GM23248 (cell line): Measurements from ENCODE around the gene CDK5RAP3. TPM values are rescaled to one million over a fixed set of nuclear protein-coding genes. Genes with fewer than 3 reads are reported as not detected.

Experiments
- DNase-seq: peaks from one replicate; pipeline ENCODE4 v3.0.0-alpha.2; 2015
- H2AFZ ChIP-seq: fragments of 200-600 bp; sonication (generic); 2 replicates; pipeline ENCODE4 v1.6.1; 2016; ENCODE audit warnings: antibody characterized with exemption
- H3F3A ChIP-seq: fragments of 200-600 bp; sonication (generic); 2 replicates; pipeline ENCODE4 v1.6.1; 2016; ENCODE audit warnings: mild to moderate bottlenecking, antibody characterized with exemption, mixed run types; ENCODE audit not compliant: insufficient read depth
- H3K27ac ChIP-seq: fragments of 200-600 bp; sonication (generic); 2 replicates; pipeline ENCODE4 v1.5.1; 2016; ENCODE audit warnings: mild to moderate bottlenecking
- H3K27me3 ChIP-seq: fragments of 200-600 bp; sonication (generic); replicated peaks from 2 replicates; pipeline ENCODE4 v1.6.1; 2016; ENCODE audit warnings: mild to moderate bottlenecking; ENCODE audit not compliant: insufficient read depth
- H3K36me3 ChIP-seq: fragments of 200-600 bp; sonication (generic); 2 replicates; pipeline ENCODE4 v1.6.1; 2016; ENCODE audit warnings: low read depth, mild to moderate bottlenecking
- H3K4me1 ChIP-seq: fragments of 200-600 bp; sonication (generic); 2 replicates; pipeline ENCODE4 v1.6.1; 2016; ENCODE audit warnings: mild to moderate bottlenecking; ENCODE audit not compliant: insufficient read depth
- H3K4me2 ChIP-seq: fragments of 200-600 bp; sonication (generic); one replicate; pipeline ENCODE4 v1.6.1; 2016; ENCODE audit warnings: mild to moderate bottlenecking; ENCODE audit not compliant: unreplicated experiment
- H3K4me3 ChIP-seq: fragments of 200-600 bp; sonication (generic); 2 replicates; pipeline ENCODE4 v1.5.1; 2016; ENCODE audit warnings: mild to moderate bottlenecking
- H3K79me2 ChIP-seq: fragments of 200-600 bp; sonication (generic); 2 replicates; pipeline ENCODE4 v1.6.1; 2016; ENCODE audit warnings: mild to moderate bottlenecking; ENCODE audit not compliant: insufficient read depth
- H3K9ac ChIP-seq: fragments of 200-600 bp; sonication (generic); 2 replicates; pipeline ENCODE4 v1.6.1; 2016; ENCODE audit warnings: mild to moderate bottlenecking
- H3K9me2 ChIP-seq: fragments of 200-600 bp; sonication (generic); 2 replicates; pipeline ENCODE4 v1.6.1; 2016; ENCODE audit warnings: mixed run types, mild to moderate bottlenecking, moderate library complexity; ENCODE audit not compliant: insufficient read depth
- H3K9me3 ChIP-seq: fragments of 200-600 bp; sonication (generic); one replicate; pipeline ENCODE4 v1.6.1; 2017; ENCODE audit warnings: low read depth
- H4K20me1 ChIP-seq: fragments of 200-600 bp; sonication (generic); 2 replicates; pipeline ENCODE4 v1.6.0; 2016; ENCODE audit not compliant: insufficient read depth
- EZH2 ChIP-seq: fragments of 200-600 bp; sonication (generic); IDR thresholded peaks from 2 replicates; pipeline ENCODE4 v1.6.1; 2018; ENCODE audit warnings: antibody characterized with exemption, mild to moderate bottlenecking; ENCODE audit not compliant: insufficient read depth, poor library complexity, severe bottlenecking
- EZH2phosphoT487 ChIP-seq: fragments of 200-600 bp; sonication (generic); IDR thresholded peaks from 2 replicates; pipeline ENCODE4 v1.6.1; 2018; ENCODE audit warnings: antibody characterized with exemption, moderate library complexity, mild to moderate bottlenecking, low read depth; ENCODE audit not compliant: insufficient read depth
- WGBS, 2 experiments: methylation state at CpG; one replicate each; pipeline ENCODE4 v1.1.6; 2015 to 2017; ENCODE audit warnings: low lambda C conversion rate in 2 of 2, low coverage in 1 of 2; ENCODE audit errors: missing lambda C conversion rate in 2 of 2; 5-methylcytosine and 5-hydroxymethylcytosine counted together
- in situ Hi-C: fragments of 300-500 bp; cut with MboI; formaldehyde crosslinking; loops from 2 replicates; pipeline ENCODE4 v1.15.0; 2020
- polyA plus RNA-seq: library from polyadenylated mRNA; unstranded; fragments of >200 nt; fragmentation: Nextera tagmentation; extraction: Ambion mirVana; gene quantifications from 2 replicates; pipeline ENCODE4 v1.2.1, GENCODE V29; 2016
- total RNA-seq: library from RNA; depleted of rRNA; stranded (reverse); fragments of >200 nt; shearing (Covaris generic); gene quantifications from 2 replicates; pipeline ENCODE4 v1.2.3, GENCODE V29; 2014

CDK5RAP3 gene
- total and polyA plus RNA-seq, 2 experiments from 2014 or later = 61.7 to 92.2 TPM

DNA sequence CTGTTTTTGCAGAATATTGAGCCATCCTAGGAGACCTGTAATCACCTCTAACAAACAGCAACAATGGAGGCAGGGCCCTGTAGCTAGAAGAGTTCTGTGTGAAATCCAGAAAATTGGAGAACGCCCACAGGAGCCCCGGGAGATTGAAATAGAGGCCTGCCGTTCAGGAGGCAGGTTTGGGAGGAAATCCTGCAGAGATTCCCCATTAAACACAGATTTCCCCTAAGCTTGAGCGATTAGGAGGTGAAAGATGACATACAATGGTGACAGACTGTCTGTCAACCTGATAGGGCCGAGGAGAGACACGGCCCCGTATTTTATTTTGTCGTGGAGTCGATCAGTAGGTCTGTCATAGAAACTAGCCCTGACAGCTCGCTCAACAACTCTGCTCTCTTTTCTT, 18.2 kb downstream of the CDK5RAP3 start:
- H3K36me3 ChIP-seq = no peaks in the 10 kb centered on the region
- H2AFZ ChIP-seq = no peak overlapping the region
- TF ChIP-seq EZH2phosphoT487 (no peak), EZH2 (no peak)
- 0 out of 2 replicates have a peak, but pooled peaks cover 5% of the 10 kb centered on the region for H3K4me1 ChIP-seq
- no peaks in the 10 kb centered on the region for H3K27me3 ChIP-seq
- no peaks in the 10 kb centered on the region for H3F3A ChIP-seq
- no peak overlapping the region for H3K4me3 ChIP-seq
- in situ Hi-C loops = no loop called here
- no peak for DNase-seq
- H3K9me2 ChIP-seq = no peaks in the 10 kb centered on the region
- no peak overlapping the region for H3K4me2 ChIP-seq
- no peaks in the 10 kb centered on the region for H3K9me3 ChIP-seq
- H3K9ac ChIP-seq = no peak overlapping the region
- no peaks in the 10 kb centered on the region for H3K79me2 ChIP-seq
- WGBS, 2 experiments = 69 to 73% methylated on average over 10 of the region's 10 CpGs
- H3K27ac ChIP-seq = no peak overlapping the region
- no peaks in the 10 kb centered on the region for H4K20me1 ChIP-seq

GRCh38 chr17:47989700-47990099, 18.8 kb downstream of the CDK5RAP3 start:
- H3K4me2 ChIP-seq = no peak overlapping the region
- no peaks in the 10 kb centered on the region for H3K79me2 ChIP-seq
- H3K9me2 ChIP-seq = no peaks in the 10 kb centered on the region
- H3K36me3 ChIP-seq = no peaks in the 10 kb centered on the region
- no peak overlapping the region for H3K4me3 ChIP-seq
- DNase-seq = no peak
- H3K9me3 ChIP-seq = no peaks in the 10 kb centered on the region
- no peak overlapping the region for H3K9ac ChIP-seq
- no peaks in the 10 kb centered on the region for H3K27me3 ChIP-seq
- TF ChIP-seq EZH2 = no peak
- no peak for TF ChIP-seq EZH2phosphoT487
- no peak overlapping the region for H2AFZ ChIP-seq
- no peaks in the 10 kb centered on the region for H3F3A ChIP-seq
- WGBS, 2 experiments = 93 to 96% methylated on average over 1 of the region's 1 CpG
- no peak overlapping the region for H3K27ac ChIP-seq
- H4K20me1 ChIP-seq = no peaks in the 10 kb centered on the region
- 0 out of 2 replicates have a peak, but pooled peaks cover 5% of the 10 kb centered on the region for H3K4me1 ChIP-seq
- in situ Hi-C loops = no loop called here

- Histone ChIP-seq H3K4me1 (0 out of 2 replicates have a peak, but pooled peaks cover 5% of the 10 kb centered on the region), H3K9me2 (no peaks in the 10 kb centered on the region), H3K79me2 (no peaks in the 10 kb centered on the region), H3K9me3 (no peaks in the 10 kb centered on the region), H3K36me3 (no peaks in the 10 kb centered on the region), H3K27me3 (no peaks in the 10 kb centered on the region), H2AFZ (no peak overlapping the region), H3F3A (no peaks in the 10 kb centered on the region), H3K4me3 (no peak overlapping the region), H3K9ac (no peak overlapping the region), H3K4me2 (no peak overlapping the region), H4K20me1 (no peaks in the 10 kb centered on the region), H3K27ac (no peak overlapping the region)
- in situ Hi-C loops = no loop called here
- 54 to 59% methylated on average over 13 to 14 of the region's 14 CpGs for WGBS, 2 experiments
- TF ChIP-seq EZH2 (no peak), EZH2phosphoT487 (no peak)
- DNase-seq = peak; percentile 23
Observed at GRCh38 chr17:47990962-47991731, 20.2 kb downstream of the CDK5RAP3 start.

DNA sequence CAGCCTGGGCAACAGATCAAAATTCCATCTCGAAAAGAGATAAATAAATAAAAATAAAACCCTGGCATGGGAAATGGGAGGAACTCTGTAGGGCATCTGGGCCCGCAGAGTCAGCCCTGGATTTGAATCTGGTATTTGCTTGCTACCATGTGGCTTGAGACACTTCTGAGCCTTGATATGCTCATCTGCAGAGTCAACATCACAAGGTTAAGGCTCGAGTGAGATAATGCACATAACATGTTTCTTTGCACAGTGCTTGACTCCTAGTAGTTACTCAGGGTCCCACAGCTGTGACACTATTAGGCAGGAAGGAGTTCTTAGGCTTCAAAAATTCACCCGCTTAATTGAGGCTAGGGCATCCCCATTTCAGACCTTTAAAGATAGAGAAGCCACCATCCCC, 21.3 kb downstream of the CDK5RAP3 start:
- Histone ChIP-seq H3K27me3 (no peaks in the 10 kb centered on the region), H3K9ac (no peak overlapping the region), H3F3A (no peaks in the 10 kb centered on the region), H3K4me3 (no peak overlapping the region), H3K27ac (no peak overlapping the region), H3K4me2 (no peak overlapping the region), H4K20me1 (no peaks in the 10 kb centered on the region), H2AFZ (no peak overlapping the region), H3K79me2 (no peaks in the 10 kb centered on the region), H3K4me1 (0 out of 2 replicates have a peak, but pooled peaks cover 4% of the 10 kb centered on the region), H3K9me3 (no peaks in the 10 kb centered on the region), H3K36me3 (no peaks in the 10 kb centered on the region), H3K9me2 (no peaks in the 10 kb centered on the region)
- no peak for DNase-seq
- TF ChIP-seq EZH2phosphoT487 = no peak
- no peak for TF ChIP-seq EZH2
- WGBS, 2 experiments = 59 to 63% methylated on average over 4 of the region's 4 CpGs
- in situ Hi-C loops = no loop called here
